ENCODE measurements around the gene PLEKHH2.
"Not testable (repeated sequence)": the region's sequence is repeated elsewhere in the genome, so short reads cannot be mapped to it uniquely, and the experiment has no call there.

The PLEKHH2 gene

DNA sequence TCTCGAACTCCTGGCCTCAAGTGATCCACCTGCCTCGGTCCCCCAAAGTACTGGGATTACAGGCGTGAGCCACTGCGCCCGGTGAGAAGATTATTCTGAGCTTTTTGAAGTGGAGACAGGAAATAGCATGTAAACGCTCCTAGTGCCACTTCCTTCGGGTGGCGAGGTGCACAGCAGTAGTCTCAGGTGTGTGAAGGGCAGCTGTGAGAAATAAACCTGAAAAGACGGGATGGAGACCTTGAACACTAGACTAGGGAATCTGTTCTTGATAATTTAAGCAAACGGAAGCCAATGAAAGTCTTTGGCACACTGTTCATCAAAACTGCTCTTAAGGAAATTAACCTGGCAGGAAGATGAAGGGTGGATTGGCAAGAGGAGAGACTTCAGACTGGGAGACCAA, 439 bp upstream of the PLEKHH2 start:
- DNase-seq = no peak

DNA sequence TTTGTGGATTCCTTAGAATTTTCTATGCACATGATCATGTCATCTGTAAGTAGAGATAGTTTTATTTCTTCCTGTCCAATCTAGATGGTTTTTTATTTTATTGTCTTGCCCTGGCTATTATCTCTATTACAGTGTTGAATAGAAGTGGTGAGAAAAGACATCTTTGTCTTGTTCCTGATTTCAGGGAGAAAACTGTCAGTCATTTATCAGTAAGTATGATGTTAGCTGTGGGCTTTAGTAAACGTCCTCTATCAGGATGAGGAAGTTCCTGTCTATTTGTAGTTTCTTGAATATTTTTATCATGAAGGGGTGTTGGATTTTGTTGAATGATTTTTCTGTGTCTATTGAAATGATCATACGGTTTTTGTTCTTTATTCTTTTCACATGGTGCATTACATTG, 5.3 kb downstream of the PLEKHH2 start:
- DNase-seq = no peak

DNA sequence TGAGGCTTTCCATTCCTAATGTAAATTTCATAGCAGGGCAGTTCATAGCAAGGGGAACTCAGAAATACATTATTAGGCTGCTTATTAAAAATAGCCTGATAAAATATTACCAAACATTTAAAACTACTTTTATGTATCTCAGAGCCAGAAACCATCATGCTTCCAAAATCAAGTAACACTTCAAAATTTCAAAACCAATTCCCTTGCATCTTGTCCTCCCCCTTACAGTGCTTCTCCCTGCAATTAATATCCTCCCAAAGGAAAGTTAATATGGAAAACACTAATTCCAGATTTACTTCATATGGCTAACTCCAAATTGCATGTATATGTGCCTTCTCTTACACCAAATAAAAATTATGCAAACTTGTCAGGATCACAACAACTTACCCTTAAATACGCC, 6.6 kb downstream of the PLEKHH2 start:
- DNase-seq = no peak

DNA sequence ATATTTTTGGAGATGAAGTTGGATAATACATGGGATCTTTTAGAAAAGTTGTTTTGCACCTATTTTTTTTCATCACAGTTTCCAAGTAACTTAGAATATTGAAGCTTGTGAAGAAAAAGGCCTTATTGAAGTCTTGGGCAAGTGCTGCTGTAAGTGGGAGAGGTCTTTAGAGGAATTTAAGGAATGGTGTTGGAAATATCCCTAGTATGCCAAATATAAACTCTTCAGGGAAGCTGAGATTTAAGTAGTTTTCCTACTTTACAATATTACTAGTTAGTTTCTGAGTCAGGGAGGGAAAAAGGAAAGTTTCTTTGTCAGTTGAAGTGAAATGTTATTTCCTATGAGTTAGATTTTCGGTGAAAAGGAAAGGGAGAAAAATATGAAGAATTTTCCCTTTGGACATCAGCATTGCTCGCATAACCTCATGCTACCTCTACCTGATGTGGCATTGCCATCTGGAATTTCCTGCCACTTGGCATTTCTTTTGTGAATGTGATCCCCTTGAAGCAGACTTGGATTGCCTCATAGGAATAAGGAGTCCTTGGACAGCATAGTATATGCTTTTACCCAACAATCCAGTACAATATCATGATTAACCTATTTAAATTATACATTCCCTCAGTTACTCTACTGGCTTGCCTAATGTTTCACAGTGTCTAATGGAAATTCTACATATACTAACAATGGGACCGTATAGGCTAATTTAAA, 12.1 kb downstream of the PLEKHH2 start:
- no peak for DNase-seq

DNA sequence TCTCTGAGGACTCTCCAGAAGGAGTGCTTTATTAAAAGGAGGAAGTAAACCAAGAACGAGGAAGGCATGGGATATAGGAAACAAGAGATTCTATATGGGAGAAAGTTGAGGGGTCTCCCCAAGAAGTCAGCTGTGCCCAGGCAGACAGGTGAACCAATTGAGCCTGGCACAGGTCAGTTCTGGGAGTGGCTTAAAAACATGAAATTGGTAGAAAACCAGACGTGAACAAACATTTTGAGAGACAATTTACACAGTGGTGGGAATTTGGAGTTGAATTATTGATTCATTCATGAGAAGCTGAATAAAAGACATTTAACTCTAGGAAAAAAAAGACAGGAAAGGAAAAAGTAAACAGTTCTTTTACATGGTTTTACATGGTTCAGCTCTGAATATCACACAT, 16.4 kb downstream of the PLEKHH2 start:
- DNase-seq = no peak

DNA sequence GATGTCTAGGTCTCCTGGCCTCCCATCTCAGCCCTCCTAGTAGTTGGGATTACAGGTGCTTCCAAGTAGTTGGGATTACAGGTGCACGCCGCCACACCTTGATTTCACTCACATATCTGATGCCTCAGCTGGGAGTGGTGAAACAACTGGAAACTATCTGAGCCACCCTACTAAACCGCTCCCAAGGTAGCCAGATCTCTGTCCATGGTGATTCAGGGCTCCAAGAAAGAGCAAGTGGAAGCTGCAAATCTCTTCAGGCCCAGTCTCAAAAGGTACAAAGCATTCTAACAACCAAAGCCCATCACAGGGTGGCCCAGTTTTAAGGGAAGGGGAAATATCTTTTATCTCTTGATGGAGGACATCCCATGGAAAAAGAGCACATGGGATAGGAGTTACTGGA, 20.2 kb downstream of the PLEKHH2 start:
- DNase-seq = no peak

DNA sequence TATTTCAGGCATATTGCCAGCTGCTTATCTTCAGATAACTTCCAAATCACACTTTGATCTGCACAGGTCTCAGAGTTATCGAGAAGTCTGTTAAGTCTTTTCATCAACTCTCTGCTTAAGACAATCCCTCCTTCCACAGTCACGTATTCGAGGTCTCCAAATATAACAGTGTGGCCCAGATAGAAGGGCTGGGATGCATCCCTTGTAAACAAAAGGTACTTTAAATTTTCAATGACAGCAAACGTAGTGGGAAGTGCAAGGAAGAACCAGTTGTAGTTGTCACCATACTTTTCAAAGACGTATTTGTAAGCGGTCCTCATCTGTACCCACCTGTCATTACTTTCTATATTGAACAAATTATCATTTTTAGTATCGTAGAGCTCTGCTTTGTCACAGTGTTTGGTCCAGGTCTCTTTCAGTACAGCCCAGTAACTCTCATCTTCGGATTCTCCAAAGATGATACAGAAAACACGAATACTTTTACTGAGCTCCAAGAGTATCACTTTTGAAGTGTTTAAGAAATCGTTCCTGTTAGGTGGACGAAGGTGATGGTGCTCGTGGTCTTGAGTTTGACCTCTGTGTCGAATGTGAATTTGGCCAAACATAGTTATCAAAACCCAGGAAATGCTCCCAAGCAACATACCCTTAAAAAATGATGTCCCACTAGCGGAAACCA, 38.7 kb downstream of the PLEKHH2 start:
- no peak for DNase-seq

DNA sequence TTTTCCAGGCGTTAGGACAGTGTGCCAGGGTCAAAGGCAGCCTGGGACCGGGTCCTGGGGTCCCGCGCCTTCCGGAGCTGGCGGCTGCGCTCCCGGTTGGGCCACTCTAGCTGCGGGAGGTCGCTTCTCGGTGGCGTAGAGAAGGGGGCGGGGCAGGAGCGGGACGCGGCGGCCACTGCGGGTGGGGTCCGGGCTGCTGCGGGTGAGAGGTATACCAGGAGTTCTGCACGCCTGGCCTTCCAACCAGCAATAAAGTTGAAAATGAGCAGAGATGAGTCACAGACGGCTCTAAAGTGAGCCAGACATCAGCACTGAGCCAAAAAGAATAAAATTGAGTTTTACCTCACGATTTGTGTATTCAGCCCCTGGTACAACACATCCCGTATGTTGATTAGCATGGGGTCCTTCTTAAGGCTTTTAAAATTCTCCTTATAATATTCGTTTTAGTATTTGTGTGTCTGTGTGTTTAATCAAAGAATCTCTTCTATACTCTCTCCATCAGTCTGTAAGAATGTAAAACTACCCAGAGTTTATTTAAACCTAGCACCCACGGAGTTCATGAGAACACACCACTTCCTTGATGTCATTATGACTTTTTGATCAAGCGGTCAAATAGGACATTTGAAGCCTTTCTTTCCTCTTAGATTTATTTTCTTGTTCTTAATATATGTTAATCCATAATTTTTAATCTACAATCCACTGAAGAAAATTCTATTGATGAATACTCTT, 39.4 kb downstream of the PLEKHH2 start, which contains the start of gene C1GALT1C1L:
Gene C1GALT1C1L, minus strand, starts transcription at position 108 of the 729 bp plus-strand sequence. Its CDS starts 107 bp downstream, at position 1.
- DNase-seq = peak; percentile 1 to 32

DNA sequence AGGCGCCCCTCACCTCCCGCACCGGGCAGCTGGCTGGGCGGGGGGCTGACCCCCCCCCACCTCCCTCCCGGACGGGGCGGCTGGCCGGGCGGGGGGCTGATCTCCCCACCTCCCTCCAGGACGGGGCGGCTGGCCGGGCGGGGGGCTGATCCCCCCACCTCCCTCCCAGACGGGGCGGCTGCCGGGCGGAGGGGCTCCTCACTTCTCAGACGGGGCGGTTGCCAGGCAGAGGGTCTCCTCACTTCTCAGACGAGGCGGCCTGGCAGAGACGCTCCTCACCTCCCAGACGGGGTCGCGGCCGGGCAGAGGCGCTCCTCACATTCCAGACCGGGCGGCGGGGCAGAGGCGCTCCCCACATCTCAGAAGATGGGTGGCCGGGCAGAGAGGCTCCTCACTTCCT, 40.7 kb downstream of the PLEKHH2 start:
- DNase-seq = not testable (repeated sequence)

DNA sequence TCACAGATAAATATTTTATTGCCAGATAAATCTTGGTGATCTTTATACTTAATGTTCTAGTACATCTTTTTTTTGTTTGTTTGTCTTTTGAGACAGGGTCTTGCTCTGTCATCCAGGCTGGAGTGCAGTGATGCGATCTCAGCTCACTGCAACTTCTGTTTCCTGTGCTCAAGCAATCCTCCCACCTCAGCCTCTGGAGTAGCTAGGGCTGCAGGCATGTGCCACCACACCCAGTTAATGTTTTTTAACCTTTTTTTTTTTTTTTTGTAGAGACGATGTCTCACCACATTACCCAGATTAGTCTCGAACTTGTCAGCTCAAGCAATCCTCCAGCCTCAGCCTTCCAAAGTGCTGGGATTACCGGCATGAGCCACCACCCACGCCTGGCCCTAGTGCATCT, 48.3 kb downstream of the PLEKHH2 start:
- no peak for DNase-seq

DNA sequence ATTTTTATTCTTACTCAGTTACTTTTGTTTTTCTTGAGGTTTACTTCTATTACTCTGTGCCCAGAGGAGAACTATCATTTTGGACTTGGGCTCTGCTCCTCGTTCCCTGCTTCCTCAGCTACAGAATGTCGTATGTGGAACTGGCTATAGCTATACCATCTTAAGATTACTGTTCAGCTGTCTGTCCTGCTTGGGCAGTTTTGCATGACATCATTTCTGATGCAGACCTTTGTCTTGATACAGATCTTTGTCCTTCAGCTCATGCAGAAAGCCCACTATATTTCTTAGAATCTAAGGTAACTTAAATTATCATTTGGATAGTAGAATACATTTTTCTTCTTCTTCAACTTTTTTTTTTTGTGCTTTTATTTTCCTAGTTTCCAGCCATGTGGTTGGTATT, 52.9 kb downstream of the PLEKHH2 start:
- no peak for DNase-seq

DNA sequence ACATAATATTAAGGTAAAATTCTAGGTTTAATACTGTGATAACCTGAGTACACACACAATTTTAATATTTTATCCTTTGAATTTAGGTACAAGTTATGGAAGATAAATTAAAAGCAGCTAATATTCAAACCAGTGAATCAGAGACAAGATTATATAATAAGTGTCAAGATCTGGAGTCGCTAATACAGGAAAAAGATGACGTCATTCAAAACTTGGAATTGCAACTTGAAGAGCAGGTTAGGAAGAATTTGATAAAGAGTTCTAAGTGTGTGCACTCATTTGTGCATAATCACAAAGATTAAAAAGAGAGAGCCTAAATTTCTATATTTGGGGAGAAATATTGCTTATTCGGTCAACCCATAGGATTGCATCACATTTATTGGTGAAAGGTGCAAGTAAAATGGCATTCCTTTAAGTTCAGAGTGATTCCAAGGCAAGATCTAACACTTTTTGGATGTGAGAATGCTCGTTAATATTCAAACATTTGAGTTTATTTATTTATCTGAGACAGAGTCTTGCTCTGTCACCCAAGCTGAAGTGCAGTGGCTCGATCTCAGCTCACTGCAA, 55.5 kb downstream of the PLEKHH2 start:
- no peak for DNase-seq

DNA sequence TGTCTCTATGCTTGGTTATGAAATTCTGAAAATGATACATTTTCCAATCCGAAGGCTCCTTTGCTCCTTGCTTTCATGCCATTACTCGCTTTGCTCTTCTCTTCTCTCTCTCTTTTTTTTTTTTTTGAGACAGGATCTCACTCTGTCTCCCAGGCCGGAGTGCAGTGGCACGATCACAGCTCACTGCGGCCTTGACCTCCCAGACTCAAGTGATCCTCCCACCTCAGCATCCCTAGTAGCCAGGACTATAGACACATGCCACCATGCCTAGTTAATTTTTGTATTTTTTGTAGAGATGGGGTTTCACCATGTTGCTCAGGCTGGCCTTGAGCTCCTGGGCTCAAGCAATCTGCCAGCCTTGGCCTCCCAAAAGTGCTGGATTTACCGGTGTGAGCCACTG, 61.1 kb downstream of the PLEKHH2 start:
- DNase-seq = not testable (repeated sequence)

DNA sequence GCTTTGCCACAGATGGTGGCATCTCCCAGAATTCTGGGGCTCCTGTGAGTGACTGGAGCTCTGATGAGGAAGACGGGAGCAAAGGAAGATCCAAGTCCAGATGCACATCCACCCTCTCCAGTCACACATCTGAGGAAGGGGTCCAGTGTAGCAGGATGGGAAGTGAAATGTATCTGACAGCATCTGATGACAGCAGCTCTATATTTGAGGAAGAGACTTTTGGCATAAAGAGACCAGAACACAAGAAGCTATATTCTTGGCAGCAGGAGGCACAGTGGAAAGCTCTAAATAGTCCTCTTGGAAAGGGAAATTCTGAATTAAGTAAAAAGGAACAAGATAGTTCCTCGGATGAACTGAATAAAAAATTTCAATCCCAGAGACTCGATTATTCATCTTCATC, 62.7 kb downstream of the PLEKHH2 start:
- peak in 1 of 2 donors; percentile 40 for DNase-seq

DNA sequence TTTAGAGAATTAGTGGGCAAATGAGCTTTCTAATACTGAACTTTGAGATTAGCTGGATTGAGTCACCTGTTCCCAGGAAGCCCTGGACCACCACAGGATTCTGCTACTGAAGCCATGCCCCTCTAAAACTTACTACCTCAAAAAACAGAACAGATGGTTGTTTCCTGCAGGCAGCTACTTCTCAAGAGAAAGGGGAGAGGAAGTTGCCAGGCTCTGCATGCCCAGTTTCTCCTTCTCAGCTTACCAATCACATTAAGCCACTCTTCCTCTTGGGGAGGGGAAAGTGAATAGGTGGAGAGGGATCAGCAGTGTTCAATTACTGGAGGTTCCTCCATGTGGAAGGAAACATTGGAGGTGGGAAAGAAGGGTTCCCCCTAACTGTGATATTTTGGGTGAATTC, 64.1 kb downstream of the PLEKHH2 start:
- DNase-seq = no peak

DNA sequence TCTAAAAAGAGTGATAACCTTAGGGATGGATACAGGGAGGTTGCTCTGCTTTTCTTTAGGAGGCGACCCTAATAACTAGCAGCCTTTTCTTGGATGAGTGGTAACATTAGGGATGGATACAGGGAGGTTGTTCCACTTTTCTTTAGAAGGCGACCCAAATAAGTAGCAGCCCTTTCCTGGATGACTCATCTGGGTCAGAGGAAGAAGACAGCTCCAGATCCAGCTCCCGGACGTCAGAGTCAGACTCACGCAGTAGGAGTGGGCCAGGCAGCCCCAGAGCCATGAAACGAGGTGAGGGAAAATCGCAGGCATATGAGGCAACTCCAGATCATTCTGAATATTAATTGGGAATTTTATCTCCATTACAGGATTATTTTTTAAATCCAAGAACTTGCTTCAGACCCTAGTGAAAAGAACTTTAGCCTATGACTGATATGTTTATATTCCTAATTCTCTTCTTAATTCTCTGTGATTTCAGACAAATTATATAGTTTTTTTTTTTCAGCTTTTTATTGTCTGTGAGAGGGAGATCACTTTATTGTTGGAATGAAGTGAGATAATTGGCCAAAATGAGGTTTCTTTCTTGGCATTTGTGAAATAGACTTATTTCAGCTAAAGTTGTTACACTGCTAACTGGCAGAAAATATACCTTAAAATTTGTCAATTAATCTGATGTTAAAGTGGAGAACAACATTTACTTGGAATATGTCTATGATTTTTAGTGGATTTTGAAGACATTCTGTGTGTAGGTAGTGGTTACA, 70.4 kb downstream of the PLEKHH2 start:
- DNase-seq = no peak

DNA sequence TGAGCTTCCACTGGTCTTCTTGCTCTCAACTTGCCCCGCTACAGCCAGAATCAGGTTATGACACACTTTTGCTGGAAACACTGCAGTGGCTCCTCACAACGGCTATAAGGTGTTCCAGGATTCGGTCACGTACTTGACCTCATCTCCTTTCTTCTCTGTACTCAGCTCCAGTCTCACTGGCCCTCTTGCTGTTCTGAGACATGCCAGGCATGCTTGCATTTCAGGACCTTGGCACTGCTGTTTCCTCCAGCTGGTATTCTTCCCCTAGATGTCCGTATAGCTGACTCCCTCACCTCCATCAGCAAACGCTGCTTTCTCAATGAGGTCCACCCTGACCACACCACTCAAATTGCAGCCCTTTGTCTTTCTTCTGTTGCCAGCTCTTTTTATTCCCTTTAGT, 71.1 kb downstream of the PLEKHH2 start:
- DNase-seq = no peak

DNA sequence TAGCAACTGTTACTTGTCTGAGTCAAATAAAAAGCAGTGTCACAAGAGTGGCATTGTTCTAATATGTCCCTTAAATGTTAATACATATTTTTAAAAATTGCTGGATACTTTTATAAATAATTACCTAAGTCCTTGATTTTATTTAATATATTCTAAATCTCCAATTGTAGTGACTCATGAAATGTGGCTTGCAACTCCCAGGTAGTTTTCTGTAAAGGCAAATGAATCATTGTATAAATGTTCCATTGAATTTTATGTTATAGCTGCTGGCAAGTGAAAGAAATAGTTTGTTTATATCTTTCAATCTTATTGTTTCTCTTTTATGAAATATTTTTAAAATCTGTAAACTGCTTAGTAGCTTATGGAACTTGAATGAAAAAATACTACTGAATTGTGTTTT, 71.8 kb downstream of the PLEKHH2 start:
- no peak for DNase-seq

DNA sequence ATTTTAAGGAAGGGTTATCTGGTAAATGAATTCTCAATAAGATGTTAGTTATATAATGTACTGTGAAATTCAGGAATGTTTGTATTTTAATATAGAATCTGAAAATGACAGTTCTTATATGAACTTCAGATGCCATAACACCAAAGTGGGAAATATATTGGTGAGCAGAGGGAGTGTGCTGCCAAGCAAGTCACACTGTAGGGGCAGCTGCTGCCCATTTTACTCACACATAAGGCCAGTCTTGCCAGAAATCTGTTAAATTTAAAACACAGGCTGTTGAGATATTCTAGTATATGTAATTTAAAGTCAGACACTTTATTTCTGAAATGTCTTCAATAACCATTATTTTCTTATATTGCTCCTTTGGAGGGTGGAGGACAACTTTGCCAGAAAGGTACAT, 73.8 kb downstream of the PLEKHH2 start:
- no peak for DNase-seq

DNA sequence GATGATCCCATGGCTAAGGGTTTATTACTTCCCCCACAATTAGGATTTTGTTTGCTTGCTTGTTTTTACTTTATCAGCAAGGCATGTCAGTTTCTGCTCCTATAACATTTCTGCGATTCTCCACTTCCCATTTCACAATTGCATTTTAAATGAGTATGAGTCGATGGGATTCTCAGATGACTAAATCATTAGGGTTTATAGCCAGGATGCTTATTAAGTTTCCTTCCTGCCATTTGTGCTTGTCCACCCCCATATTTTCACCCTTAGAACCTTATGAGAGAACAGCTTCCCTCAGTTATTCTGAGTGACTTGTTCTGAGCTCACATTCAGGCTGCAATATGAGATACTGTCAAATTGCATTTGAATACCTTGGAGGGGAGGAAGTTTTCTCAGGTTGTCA, 77.1 kb downstream of the PLEKHH2 start:
- DNase-seq = no peak

DNA sequence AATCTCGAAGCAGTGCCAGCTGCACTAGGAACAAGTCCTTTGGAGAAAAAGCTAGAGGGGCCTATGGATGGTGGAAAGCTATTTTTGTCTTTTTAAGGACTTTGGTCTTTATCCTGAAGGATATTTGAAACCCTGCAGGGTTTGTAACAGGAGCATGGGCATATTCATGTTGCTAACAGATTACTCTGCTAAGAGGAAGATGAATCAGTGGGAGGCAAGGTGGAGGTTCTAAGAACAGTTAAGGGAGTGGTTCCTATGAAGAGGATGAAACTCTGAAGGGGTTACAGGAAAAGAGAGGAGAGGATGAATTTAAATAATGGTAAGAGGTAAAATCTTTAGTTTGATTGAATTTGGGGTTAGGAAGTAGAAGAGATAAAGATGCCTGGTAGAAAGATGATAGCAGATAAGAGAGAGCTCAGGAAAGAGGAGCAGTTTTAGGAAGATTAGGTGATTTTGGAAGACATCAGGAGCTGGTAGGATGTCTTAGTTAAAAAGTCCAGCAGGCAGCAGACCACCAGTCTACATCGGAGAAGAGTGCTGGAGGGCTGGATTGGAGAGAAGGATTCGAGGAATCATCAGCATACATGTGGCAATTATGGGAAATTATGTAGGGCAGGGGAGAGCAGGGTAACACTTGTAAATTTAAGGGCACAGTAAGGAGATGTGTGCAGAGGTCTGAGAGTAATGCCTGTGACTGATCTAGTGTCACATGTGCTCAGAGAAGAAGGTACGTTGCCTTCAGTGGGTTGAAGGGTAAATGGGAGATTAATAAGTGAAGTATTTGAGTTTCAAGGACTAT, 78.4 kb downstream of the PLEKHH2 start:
- no peak for DNase-seq

DNA sequence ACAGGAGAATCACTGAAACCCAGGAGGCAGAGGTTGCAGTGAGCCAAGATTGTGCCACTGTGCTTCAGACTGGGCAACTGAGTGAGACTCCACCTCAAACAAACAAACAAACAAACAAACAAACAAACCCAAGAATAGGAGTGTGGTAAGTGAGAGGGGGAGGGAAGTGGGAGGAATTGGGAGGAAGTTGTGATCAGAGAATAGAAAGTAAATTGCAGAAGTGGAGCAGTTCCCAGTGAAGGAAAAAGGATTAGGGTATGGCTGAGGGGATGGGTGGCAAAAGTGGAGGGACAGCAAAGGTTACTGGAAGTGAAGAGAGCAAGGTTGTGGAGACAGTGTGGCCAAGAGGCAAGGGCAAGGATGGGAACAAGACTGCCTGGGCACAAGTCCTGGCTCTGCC, 80.3 kb downstream of the PLEKHH2 start:
- DNase-seq = no peak
